Esophagus muscularis mucosa (tissue), 3 donors: ENCODE results near the gene SLC26A2.

ENCODE experiments used
- CTCF ChIP-seq, 3 experiments: fragments of 200-600 bp in 2 of 3; fragments of 450-650 bp in 1 of 3; sonication (generic) in 2 of 3; IDR thresholded peaks; one replicate each; pipeline ENCODE4 v1.5.1; 2017 to 2019; ENCODE audit warnings: antibody characterized with exemption in 3 of 3, mild to moderate bottlenecking in 2 of 3, moderate library complexity in 1 of 3
- POLR2A ChIP-seq: fragments of 450-650 bp; IDR thresholded peaks from one replicate; pipeline ENCODE4 v1.6.1; 2017; ENCODE audit warnings: antibody characterized with exemption, moderate library complexity, mild to moderate bottlenecking, low read depth

- TF ChIP-seq CTCF (IDR thresholded peaks at IDR 0.05) (no peak), POLR2A (no peak)
Measured at GRCh38 chr5:149946118-149946517, 14.4 kb upstream of the SLC26A2 start.
